PC-3 (cell line): Measurements from ENCODE around the gene AFF1. TPM values are rescaled to one million over a fixed set of nuclear protein-coding genes. Genes with fewer than 3 reads are reported as not detected.

Source experiments
- ATAC-seq: fragments of 200-7000 bp; cut with Tn5 transposase; 2 replicates; pipeline ENCODE4 v1.9.1; 2020; ENCODE audit warnings: mild to moderate bottlenecking, moderate library complexity
- BruUV-seq: library from RNA; stranded (reverse); fragments of 400-500 nt; replicated peaks from 2 replicates; lab custom pipeline; 2021; lab: Mats Ljungman, UMichigan
- CTCF ChIA-PET: fragments of 300-600 bp; sonication (Branson Sonifier 250); formaldehyde crosslinking; loops from one replicate; lab custom pipeline; 2022; ENCODE audit warnings: antibody characterized with exemption; lab: Charles Lee
- POLR2A ChIA-PET: fragments of 300-600 bp; sonication (Branson Sonifier 250); formaldehyde crosslinking; loops from one replicate; lab custom pipeline; 2022; ENCODE audit warnings: antibody characterized with exemption; ENCODE audit not compliant: unreplicated experiment; lab: Charles Lee
- DNase-seq: peaks from one replicate; pipeline ENCODE4 v3.0.0-alpha.2; 2015
- H2AFZ ChIP-seq: fragments of 300-600 bp; sonication (generic); 2 replicates; pipeline ENCODE4 v1.6.0; 2016; ENCODE audit warnings: antibody characterized with exemption, low read length
- H3F3A ChIP-seq: fragments of 300-600 bp; sonication (generic); one replicate; pipeline ENCODE4 v1.6.0; 2017; ENCODE audit warnings: antibody characterized with exemption, low read length, control low read depth, mild to moderate bottlenecking; ENCODE audit not compliant: unreplicated experiment
- H3K27ac ChIP-seq: fragments of 300-600 bp; sonication (generic); 2 replicates; pipeline ENCODE4 v1.5.1; 2016; ENCODE audit warnings: mild to moderate bottlenecking, low read length
- H3K27me3 ChIP-seq: fragments of 300-600 bp; sonication (generic); 2 replicates; pipeline ENCODE4 v1.6.1; 2016; ENCODE audit warnings: low read length, mixed read lengths
- H3K36me3 ChIP-seq: fragments of 300-600 bp; sonication (generic); 2 replicates; pipeline ENCODE4 v1.6.1; 2016; ENCODE audit warnings: low read depth, mixed run types, low read length, mixed read lengths
- H3K4me1 ChIP-seq: fragments of 300-600 bp; sonication (generic); 2 replicates; pipeline ENCODE4 v1.5.1; 2016; ENCODE audit warnings: low read length; ENCODE audit not compliant: insufficient read depth
- H3K4me2 ChIP-seq: fragments of 300-600 bp; sonication (generic); 2 replicates; pipeline ENCODE4 v1.6.0; 2016; ENCODE audit warnings: low read length
- H3K4me3 ChIP-seq: fragments of 300-600 bp; sonication (generic); 2 replicates; pipeline ENCODE4 v1.5.1; 2016; ENCODE audit warnings: mild to moderate bottlenecking, low read length, mixed read lengths
- H3K79me2 ChIP-seq: fragments of 300-600 bp; sonication (generic); 2 replicates; pipeline ENCODE4 v1.6.1; 2017; ENCODE audit warnings: low read length, mixed read lengths
- H3K9ac ChIP-seq: fragments of 300-600 bp; sonication (generic); 2 replicates; pipeline ENCODE4 v1.6.0; 2016; ENCODE audit warnings: mild to moderate bottlenecking, low read length
- H3K9me2 ChIP-seq: fragments of 300-600 bp; sonication (generic); replicated peaks from 2 replicates; pipeline ENCODE4 v1.6.1; 2016; ENCODE audit warnings: mixed run types, low read length, mixed read lengths
- H3K9me3 ChIP-seq: fragments of 300-600 bp; sonication (generic); 2 replicates; pipeline ENCODE4 v1.6.1; 2016; ENCODE audit warnings: low read length, mixed read lengths
- H4K20me1 ChIP-seq: fragments of 300-600 bp; sonication (generic); 2 replicates; pipeline ENCODE4 v1.6.1; 2016; ENCODE audit warnings: low read length, mixed read lengths
- CTCF ChIP-seq: fragments of 300-600 bp; sonication (generic); conservative IDR thresholded peaks from 2 replicates; pipeline ENCODE4 v1.5.1; 2017; ENCODE audit warnings: antibody characterized with exemption, low read depth, mild to moderate bottlenecking, low read length
- EZH2 ChIP-seq: fragments of 300-600 bp; sonication (generic); IDR thresholded peaks from one replicate; pipeline ENCODE4 v1.6.1; 2017; ENCODE audit warnings: antibody characterized with exemption, mild to moderate bottlenecking, low read length; ENCODE audit not compliant: unreplicated experiment
- EZH2phosphoT487 ChIP-seq: fragments of 300-600 bp; sonication (generic); IDR thresholded peaks from 2 replicates; pipeline ENCODE4 v1.6.1; 2018; ENCODE audit warnings: mild to moderate bottlenecking, antibody characterized with exemption, low read length, borderline replicate concordance
- intact Hi-C: fragments of 100-400 bp; cut with micrococcal nuclease; formaldehyde crosslinking; loops from 2 replicates; pipeline ENCODE4 v1.9.0; 2023
- total RNA-seq: library from RNA; depleted of rRNA; stranded (reverse); fragments of >200 nt; gene quantifications from 2 replicates; pipeline ENCODE4 v1.2.3, GENCODE V29; 2014

AFF1 gene
- total RNA-seq, 1 experiment from 2014 or later: 8.1 TPM

GRCh38 chr4:87026800-87027495 is 92.1 kb downstream of the AFF1 start:
- H3K27ac ChIP-seq: no peak overlapping the region
- H2AFZ ChIP-seq: no peak overlapping the region
- H3K4me3 ChIP-seq: no peak overlapping the region
- no peak overlapping the region for H3K9ac ChIP-seq
- no peaks in the 10 kb centered on the region for H3K9me3 ChIP-seq
- H4K20me1 ChIP-seq: no peaks in the 10 kb centered on the region
- H3K27me3 ChIP-seq: no peaks in the 10 kb centered on the region
- ChIA-PET POLR2A (no interaction called here), CTCF (no interaction called here)
- ATAC-seq (no peak), DNase-seq (no peak)
- no peak overlapping the region for H3K4me2 ChIP-seq
- intact Hi-C loops: no loop called here
- H3F3A ChIP-seq: no peaks in the 10 kb centered on the region
- no peaks in the 10 kb centered on the region for H3K9me2 ChIP-seq
- TF ChIP-seq EZH2 (no peak), CTCF (no peak), EZH2phosphoT487 (no peak)
- H3K79me2 ChIP-seq: peaks cover 15% of the 10 kb centered on the region; the same call in 1 of the 2 replicates
- no TSS peak for BruUV-seq
- H3K4me1 ChIP-seq: no peaks in the 10 kb centered on the region
- no peaks in the 10 kb centered on the region for H3K36me3 ChIP-seq

GRCh38 chr4:87029356-87029755 is 94.5 kb downstream of the AFF1 start:
- CTCF ChIA-PET: no interaction called here
- intact Hi-C loops: no loop called here

More at GRCh38 chr4:87029356-87029755, 94.5 kb downstream of the AFF1 start:
- no peak overlapping the region for H3K27ac ChIP-seq
- no peak for TF ChIP-seq CTCF
- no peak for TF ChIP-seq EZH2phosphoT487
- no peak for TF ChIP-seq EZH2
- H3K27me3 ChIP-seq: no peaks in the 10 kb centered on the region
- H3F3A ChIP-seq: no peaks in the 10 kb centered on the region
- peaks cover 30% of the 10 kb centered on the region for H3K79me2 ChIP-seq
- no TSS peak for BruUV-seq
- H3K4me1 ChIP-seq: no peaks in the 10 kb centered on the region
- ATAC-seq (no peak), DNase-seq (no peak)
- no peaks in the 10 kb centered on the region for H3K9me2 ChIP-seq
- no peak overlapping the region for H3K9ac ChIP-seq
- H3K36me3 ChIP-seq: no peaks in the 10 kb centered on the region
- POLR2A ChIA-PET: no interaction called here
- no peaks in the 10 kb centered on the region for H4K20me1 ChIP-seq
- no peak overlapping the region for H2AFZ ChIP-seq
- H3K4me3 ChIP-seq: no peak overlapping the region
- H3K4me2 ChIP-seq: no peak overlapping the region
- H3K9me3 ChIP-seq: no peaks in the 10 kb centered on the region
